ENCODE results near the gene ZFP2.

The ZFP2 gene

DNA sequence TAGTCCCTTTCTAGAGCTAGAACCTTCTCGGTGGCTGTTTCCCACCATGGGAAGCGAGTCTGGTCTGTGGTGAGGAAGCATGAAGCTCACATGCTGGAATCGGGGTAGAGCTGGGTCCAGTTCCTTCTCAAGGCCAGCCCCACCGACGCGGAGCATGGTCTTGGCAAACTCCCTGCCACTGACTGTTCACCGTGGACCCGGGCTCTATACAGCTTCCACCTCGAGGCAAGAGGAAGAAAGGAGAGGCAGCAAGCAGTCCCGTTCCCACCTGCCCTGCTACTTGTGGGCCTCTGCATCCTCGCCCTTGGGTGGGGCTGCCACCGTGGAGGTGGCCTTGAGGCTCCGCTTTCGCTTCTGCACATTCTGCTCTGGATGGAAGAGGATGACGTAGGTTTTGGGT lies 85.7 kb downstream of the ZFP2 start:
- DNase-seq (ENCODE audit: low spot score), result no peak
